WTC11 (cell line): ENCODE data around the gene HRH3. TPM values are rescaled to one million over a fixed set of nuclear protein-coding genes. Genes with fewer than 3 reads are reported as not detected.

ENCODE experiments used
- ATAC-seq: fragments of 200-7000 bp; cut with Tn5 transposase; 2 replicates; pipeline ENCODE4 v1.10.0; 2021; ENCODE audit warnings: mild to moderate bottlenecking, moderate library complexity
- CTCF ChIA-PET: fragments of 300-600 bp; sonication (Branson Sonifier 250); formaldehyde crosslinking; loops from one replicate; lab custom pipeline; 2021; ENCODE audit warnings: antibody characterized with exemption; lab: Charles Lee
- POLR2A ChIA-PET: fragments of 350-600 bp; sonication (Branson Sonifier 250); formaldehyde crosslinking; loops from one replicate; lab custom pipeline; 2021; ENCODE audit warnings: antibody characterized with exemption; lab: Charles Lee
- DNase-seq: peaks from one replicate; pipeline ENCODE4 v3.0.0; 2021; ENCODE audit warnings: low spot score
- H3K27ac Mint-ChIP-seq: 2 replicates; pipeline ENCODE4 v1.8.0; 2021; ENCODE audit warnings: mixed read lengths
- H3K27me3 Mint-ChIP-seq: 2 replicates; pipeline ENCODE4 v1.8.0; 2021; ENCODE audit warnings: low read depth, mild to moderate bottlenecking, moderate library complexity, mixed read lengths
- H3K36me3 Mint-ChIP-seq: 2 replicates; pipeline ENCODE4 v1.8.0; 2021; ENCODE audit warnings: mixed read lengths
- H3K4me1 Mint-ChIP-seq: 2 replicates; pipeline ENCODE4 v1.8.0; 2022; ENCODE audit warnings: mixed read lengths
- H3K4me3 Mint-ChIP-seq: 2 replicates; pipeline ENCODE4 v1.8.0; 2021; ENCODE audit warnings: mild to moderate bottlenecking, moderate library complexity, mixed read lengths
- H3K9me3 Mint-ChIP-seq: 2 replicates; pipeline ENCODE4 v1.8.0; 2021; ENCODE audit warnings: mixed read lengths
- CREB1 ChIP-seq: sonication (generic); formaldehyde crosslinking; IDR thresholded peaks from 2 replicates; pipeline ENCODE4 v1.8.0; 2023; ENCODE audit warnings: mild to moderate bottlenecking, missing genetic modification reagents
- EMX1 ChIP-seq: fragments of 250-450 bp; sonication (Bioruptor Pico); IDR thresholded peaks from 2 replicates; pipeline ENCODE4 v1.8.0; 2021; ENCODE audit warnings: mild to moderate bottlenecking
- FOXJ3 ChIP-seq: sonication (generic); formaldehyde crosslinking; IDR thresholded peaks from 2 replicates; pipeline ENCODE4 v1.9.0; 2021; ENCODE audit warnings: missing genetic modification reagents, mild to moderate bottlenecking, borderline replicate concordance
- GTF2I ChIP-seq: fragments of 250-450 bp; sonication (Bioruptor Pico); conservative IDR thresholded peaks from 2 replicates; pipeline ENCODE4 v1.4.0; 2021; ENCODE audit warnings: mild to moderate bottlenecking
- MYBL2 ChIP-seq: sonication (generic); formaldehyde crosslinking; IDR thresholded peaks from 2 replicates; pipeline ENCODE4 v1.8.1; 2023; ENCODE audit warnings: mild to moderate bottlenecking, moderate library complexity, missing genetic modification reagents
- NR2C2 ChIP-seq: sonication (generic); formaldehyde crosslinking; IDR thresholded peaks from 2 replicates; pipeline ENCODE4 v1.8.0; 2022; ENCODE audit warnings: mild to moderate bottlenecking, missing genetic modification reagents
- SOX15 ChIP-seq: fragments of 250-450 bp; sonication (Bioruptor Pico); IDR thresholded peaks from 2 replicates; pipeline ENCODE4 v1.9.0; 2021; ENCODE audit warnings: mild to moderate bottlenecking
- TEAD4 ChIP-seq: sonication (generic); formaldehyde crosslinking; IDR thresholded peaks from 2 replicates; pipeline ENCODE4 v1.8.0; 2022; ENCODE audit warnings: mild to moderate bottlenecking, missing genetic modification reagents
- ZBTB21 ChIP-seq: sonication (generic); formaldehyde crosslinking; IDR thresholded peaks from 2 replicates; pipeline ENCODE4 v1.8.1; 2023; ENCODE audit warnings: mild to moderate bottlenecking, missing genetic modification reagents, borderline replicate concordance
- ZNF121 ChIP-seq: sonication (generic); formaldehyde crosslinking; IDR thresholded peaks from 2 replicates; pipeline ENCODE4 v1.8.0; 2023; ENCODE audit warnings: missing genetic modification reagents
- ZNF671 ChIP-seq: fragments of 250-450 bp; sonication (Bioruptor Pico); IDR thresholded peaks from 2 replicates; pipeline ENCODE4 v1.8.0; 2021; ENCODE audit warnings: mild to moderate bottlenecking
- total RNA-seq: library from RNA; stranded (reverse); gene quantifications from 3 replicates; pipeline ENCODE4 v1.2.3, GENCODE V29; 2021
- TF ChIP-seq, protein P1 (sequence below): sonication (generic); formaldehyde crosslinking; IDR thresholded peaks from 2 replicates; pipeline ENCODE4 v1.8.1; 2023; ENCODE audit warnings: mild to moderate bottlenecking, missing genetic modification reagents
- TF ChIP-seq, protein P2 (sequence below): fragments of 200-600 bp; IDR thresholded peaks from 2 replicates; pipeline ENCODE4 v1.8.0; 2022; ENCODE audit warnings: antibody characterized with exemption
- TF ChIP-seq, protein P3 (sequence below): sonication (generic); formaldehyde crosslinking; IDR thresholded peaks from 2 replicates; pipeline ENCODE4 v1.8.1; 2023; ENCODE audit warnings: mild to moderate bottlenecking, missing genetic modification reagents, moderate library complexity
- TF ChIP-seq, protein P4 (sequence below): sonication (generic); formaldehyde crosslinking; IDR thresholded peaks from 2 replicates; pipeline ENCODE4 v1.8.1; 2023; ENCODE audit warnings: mild to moderate bottlenecking, missing genetic modification reagents, borderline replicate concordance
- TF ChIP-seq, protein P5 (sequence below): sonication (generic); formaldehyde crosslinking; IDR thresholded peaks from 2 replicates; pipeline ENCODE4 v1.8.0; 2022; ENCODE audit warnings: mild to moderate bottlenecking, missing genetic modification reagents

The HRH3 gene
- total RNA-seq, 1 experiment from 2014 or later, result 3.3 TPM

DNA sequence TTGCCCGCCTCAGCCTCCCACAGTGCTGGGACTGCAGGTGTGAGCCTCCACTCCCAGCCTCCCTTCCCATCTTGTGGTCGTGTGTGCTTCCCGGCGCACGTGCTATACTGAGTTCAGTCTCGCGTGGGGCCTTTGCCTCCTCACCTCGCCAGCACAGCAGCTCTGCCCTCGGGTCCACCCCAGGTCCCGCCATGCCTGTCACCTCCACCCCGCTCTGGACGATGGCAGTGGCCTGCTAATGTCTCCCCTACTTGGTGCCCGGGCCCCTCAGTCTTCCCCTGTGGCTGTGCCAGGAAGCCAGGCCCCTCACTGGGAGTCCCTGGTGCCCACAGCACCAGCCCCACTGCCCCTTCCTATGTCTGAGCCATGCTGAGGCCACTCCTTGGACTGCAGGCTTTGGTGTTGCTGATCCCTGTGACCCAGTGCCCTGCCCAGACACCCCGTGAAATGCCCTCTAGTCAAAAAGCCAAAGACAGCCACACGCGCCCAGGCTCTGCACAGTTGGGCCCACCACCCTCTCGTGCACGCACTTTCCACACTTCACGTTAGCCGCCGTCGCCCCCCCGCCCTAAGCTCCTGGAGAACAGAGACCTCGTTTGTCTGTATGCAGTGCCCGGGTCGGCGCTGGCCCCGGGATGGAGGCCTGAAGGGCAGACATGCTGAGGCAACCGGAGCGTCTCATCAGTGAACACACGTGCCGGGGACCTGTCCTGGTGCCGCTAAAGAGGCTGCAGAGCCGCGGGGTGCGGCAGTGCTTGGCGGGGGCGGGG lies 14.3 kb downstream of the HRH3 start (continued):
- TF ChIP-seq ZNF121 (CRISPR knock-in tag), result no peak
- TF ChIP-seq, all 79 proteins: peak for 0

DNA sequence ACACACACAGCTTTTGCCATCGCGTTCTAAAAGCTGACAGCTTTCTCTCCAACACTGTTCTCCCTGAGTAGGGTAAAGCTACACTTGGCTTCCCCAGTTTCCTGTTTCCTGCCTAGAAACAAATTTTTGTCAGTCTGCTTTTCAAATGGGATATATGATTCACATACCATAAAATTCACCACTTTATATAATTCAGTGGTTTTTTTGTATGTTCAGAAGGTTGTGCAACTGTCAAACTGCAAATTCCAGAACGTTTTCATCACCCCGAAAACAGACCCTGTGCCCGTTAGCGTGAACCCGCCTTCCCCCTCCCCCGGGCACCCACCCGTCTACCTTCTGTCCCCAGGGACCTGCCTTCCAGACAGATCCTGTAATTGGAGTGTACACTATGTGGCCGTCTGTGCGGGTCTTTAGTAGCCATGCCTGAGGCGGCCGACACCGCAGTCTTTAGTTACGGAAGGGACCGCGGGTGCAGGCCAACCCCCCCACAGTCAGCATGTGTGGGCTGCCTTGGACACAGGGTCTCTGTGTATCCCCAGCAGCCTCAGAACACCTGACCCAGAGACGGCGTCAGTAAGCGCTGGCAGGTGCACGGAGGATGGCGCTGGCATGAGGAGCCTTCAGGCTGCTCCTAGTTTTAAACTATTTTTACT lies 16.6 kb downstream of the HRH3 start:
- Mint-ChIP-seq H3K9me3 (no peaks in the 10 kb centered on the region), H3K27me3 (no peaks in the 10 kb centered on the region), H3K4me3 (no peak overlapping the region), H3K4me1 (no peaks in the 10 kb centered on the region), H3K36me3 (peaks cover 38% of the 10 kb centered on the region), H3K27ac (peak overlapping the region; percentile 43)
- no peak for TF ChIP-seq MYBL2 (CRISPR knock-in tag)
- DNase-seq (no peak), ATAC-seq (no peak)
- POLR2A ChIA-PET, result no interaction called here
- CTCF ChIA-PET, result no interaction called here

DNA sequence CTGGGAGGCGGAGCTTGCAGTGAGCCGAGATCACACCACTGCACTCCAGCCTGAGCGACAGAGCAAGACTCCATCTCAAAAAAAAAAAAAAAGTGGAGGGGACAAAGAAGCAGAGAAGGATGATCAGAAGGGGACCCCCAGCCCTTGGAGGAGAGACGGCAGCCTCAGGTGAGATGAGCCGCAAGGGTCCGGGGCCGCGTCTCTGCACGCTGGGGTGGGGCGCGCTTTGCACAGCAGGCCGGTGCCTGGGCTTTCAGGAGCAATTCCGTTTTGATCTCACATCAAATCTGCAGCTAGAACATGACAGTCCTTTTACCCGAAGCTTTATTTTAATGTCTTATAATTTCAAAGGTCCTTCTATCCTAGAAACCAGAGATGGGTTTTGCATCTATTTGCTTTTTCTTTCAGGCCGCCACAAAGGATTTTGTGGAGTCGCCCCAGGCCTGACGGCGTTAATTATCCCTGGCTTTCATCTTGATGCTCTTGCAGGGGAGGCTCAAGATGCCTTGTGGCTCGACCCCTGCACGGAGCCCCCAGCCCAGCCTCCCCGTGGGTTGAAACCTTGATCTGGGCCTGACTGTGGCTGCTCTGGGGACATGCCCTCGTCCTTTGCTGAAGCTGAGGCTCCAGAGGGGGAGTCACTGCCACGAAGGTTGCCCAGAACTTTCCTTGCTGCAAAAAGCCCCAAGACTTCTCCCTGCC lies 17.3 kb downstream of the HRH3 start:
- CTCF ChIA-PET, result no interaction called here
- DNase-seq (no peak), ATAC-seq (no peak)
- no peaks in the 10 kb centered on the region for H3K9me3 Mint-ChIP-seq
- H3K27ac Mint-ChIP-seq, result no peak overlapping the region; the same call in 1 of the 2 replicates
- peaks cover 39% of the 10 kb centered on the region for H3K36me3 Mint-ChIP-seq
- no peak for TF ChIP-seq SOX15 (CRISPR knock-in tag)
- no peak for TF ChIP-seq CREB1 (CRISPR knock-in tag)
- no peak for TF ChIP-seq ZNF121 (CRISPR knock-in tag)
- TF ChIP-seq, all 79 proteins: peak for 0
- POLR2A ChIA-PET, result no interaction called here
- Mint-ChIP-seq H3K4me3 (no peak overlapping the region), H3K4me1 (no peaks in the 10 kb centered on the region), H3K27me3 (no peaks in the 10 kb centered on the region)

DNA sequence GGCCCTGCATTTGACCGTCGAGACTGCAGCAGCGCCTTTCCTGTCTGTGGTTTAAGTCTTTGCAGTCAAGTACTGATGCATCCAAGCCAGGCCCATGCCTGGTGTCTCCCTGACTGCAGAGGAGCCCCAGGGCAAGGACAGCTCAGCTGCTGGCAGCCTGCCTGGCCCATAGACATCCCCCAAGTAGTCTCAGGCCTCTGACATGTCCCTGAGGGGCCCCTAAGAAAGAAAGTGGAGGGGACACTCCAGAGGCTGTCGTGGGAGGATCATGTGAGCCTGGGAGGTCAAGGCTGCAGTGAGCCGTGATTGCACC lies 18.0 kb downstream of the HRH3 start:
- ChIA-PET CTCF (no interaction called here), POLR2A (no interaction called here)
- TF ChIP-seq, protein P1, sequence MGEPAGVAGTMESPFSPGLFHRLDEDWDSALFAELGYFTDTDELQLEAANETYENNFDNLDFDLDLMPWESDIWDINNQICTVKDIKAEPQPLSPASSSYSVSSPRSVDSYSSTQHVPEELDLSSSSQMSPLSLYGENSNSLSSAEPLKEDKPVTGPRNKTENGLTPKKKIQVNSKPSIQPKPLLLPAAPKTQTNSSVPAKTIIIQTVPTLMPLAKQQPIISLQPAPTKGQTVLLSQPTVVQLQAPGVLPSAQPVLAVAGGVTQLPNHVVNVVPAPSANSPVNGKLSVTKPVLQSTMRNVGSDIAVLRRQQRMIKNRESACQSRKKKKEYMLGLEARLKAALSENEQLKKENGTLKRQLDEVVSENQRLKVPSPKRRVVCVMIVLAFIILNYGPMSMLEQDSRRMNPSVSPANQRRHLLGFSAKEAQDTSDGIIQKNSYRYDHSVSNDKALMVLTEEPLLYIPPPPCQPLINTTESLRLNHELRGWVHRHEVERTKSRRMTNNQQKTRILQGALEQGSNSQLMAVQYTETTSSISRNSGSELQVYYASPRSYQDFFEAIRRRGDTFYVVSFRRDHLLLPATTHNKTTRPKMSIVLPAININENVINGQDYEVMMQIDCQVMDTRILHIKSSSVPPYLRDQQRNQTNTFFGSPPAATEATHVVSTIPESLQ (CRISPR knock-in tag), result no peak
- TF ChIP-seq MYBL2 (CRISPR knock-in tag) (no peak), GTF2I (no peak), EMX1 (no peak), FOXJ3 (CRISPR knock-in tag) (no peak), ZBTB21 (CRISPR knock-in tag) (no peak), NR2C2 (no peak), TEAD4 (no peak), ZNF671 (no peak)
- TF ChIP-seq, protein P2, sequence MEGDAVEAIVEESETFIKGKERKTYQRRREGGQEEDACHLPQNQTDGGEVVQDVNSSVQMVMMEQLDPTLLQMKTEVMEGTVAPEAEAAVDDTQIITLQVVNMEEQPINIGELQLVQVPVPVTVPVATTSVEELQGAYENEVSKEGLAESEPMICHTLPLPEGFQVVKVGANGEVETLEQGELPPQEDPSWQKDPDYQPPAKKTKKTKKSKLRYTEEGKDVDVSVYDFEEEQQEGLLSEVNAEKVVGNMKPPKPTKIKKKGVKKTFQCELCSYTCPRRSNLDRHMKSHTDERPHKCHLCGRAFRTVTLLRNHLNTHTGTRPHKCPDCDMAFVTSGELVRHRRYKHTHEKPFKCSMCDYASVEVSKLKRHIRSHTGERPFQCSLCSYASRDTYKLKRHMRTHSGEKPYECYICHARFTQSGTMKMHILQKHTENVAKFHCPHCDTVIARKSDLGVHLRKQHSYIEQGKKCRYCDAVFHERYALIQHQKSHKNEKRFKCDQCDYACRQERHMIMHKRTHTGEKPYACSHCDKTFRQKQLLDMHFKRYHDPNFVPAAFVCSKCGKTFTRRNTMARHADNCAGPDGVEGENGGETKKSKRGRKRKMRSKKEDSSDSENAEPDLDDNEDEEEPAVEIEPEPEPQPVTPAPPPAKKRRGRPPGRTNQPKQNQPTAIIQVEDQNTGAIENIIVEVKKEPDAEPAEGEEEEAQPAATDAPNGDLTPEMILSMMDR, result no peak
- TF ChIP-seq, protein P3, sequence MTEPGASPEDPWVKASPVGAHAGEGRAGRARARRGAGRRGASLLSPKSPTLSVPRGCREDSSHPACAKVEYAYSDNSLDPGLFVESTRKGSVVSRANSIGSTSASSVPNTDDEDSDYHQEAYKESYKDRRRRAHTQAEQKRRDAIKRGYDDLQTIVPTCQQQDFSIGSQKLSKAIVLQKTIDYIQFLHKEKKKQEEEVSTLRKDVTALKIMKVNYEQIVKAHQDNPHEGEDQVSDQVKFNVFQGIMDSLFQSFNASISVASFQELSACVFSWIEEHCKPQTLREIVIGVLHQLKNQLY (CRISPR knock-in tag), result no peak
- TF ChIP-seq, protein P4, sequence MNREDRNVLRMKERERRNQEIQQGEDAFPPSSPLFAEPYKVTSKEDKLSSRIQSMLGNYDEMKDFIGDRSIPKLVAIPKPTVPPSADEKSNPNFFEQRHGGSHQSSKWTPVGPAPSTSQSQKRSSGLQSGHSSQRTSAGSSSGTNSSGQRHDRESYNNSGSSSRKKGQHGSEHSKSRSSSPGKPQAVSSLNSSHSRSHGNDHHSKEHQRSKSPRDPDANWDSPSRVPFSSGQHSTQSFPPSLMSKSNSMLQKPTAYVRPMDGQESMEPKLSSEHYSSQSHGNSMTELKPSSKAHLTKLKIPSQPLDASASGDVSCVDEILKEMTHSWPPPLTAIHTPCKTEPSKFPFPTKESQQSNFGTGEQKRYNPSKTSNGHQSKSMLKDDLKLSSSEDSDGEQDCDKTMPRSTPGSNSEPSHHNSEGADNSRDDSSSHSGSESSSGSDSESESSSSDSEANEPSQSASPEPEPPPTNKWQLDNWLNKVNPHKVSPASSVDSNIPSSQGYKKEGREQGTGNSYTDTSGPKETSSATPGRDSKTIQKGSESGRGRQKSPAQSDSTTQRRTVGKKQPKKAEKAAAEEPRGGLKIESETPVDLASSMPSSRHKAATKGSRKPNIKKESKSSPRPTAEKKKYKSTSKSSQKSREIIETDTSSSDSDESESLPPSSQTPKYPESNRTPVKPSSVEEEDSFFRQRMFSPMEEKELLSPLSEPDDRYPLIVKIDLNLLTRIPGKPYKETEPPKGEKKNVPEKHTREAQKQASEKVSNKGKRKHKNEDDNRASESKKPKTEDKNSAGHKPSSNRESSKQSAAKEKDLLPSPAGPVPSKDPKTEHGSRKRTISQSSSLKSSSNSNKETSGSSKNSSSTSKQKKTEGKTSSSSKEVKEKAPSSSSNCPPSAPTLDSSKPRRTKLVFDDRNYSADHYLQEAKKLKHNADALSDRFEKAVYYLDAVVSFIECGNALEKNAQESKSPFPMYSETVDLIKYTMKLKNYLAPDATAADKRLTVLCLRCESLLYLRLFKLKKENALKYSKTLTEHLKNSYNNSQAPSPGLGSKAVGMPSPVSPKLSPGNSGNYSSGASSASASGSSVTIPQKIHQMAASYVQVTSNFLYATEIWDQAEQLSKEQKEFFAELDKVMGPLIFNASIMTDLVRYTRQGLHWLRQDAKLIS (CRISPR knock-in tag), result no peak
- TF ChIP-seq, protein P5, sequence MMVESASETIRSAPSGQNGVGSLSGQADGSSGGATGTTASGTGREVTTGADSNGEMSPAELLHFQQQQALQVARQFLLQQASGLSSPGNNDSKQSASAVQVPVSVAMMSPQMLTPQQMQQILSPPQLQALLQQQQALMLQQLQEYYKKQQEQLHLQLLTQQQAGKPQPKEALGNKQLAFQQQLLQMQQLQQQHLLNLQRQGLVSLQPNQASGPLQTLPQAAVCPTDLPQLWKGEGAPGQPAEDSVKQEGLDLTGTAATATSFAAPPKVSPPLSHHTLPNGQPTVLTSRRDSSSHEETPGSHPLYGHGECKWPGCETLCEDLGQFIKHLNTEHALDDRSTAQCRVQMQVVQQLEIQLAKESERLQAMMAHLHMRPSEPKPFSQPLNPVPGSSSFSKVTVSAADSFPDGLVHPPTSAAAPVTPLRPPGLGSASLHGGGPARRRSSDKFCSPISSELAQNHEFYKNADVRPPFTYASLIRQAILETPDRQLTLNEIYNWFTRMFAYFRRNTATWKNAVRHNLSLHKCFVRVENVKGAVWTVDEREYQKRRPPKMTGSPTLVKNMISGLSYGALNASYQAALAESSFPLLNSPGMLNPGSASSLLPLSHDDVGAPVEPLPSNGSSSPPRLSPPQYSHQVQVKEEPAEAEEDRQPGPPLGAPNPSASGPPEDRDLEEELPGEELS (CRISPR knock-in tag), result no peak
- no peaks in the 10 kb centered on the region for H3K9me3 Mint-ChIP-seq
- no peaks in the 10 kb centered on the region for H3K27me3 Mint-ChIP-seq
- peaks cover 39% of the 10 kb centered on the region for H3K36me3 Mint-ChIP-seq
- DNase-seq (no peak), ATAC-seq (no peak)
- H3K4me3 Mint-ChIP-seq, result no peak overlapping the region
- no peaks in the 10 kb centered on the region for H3K4me1 Mint-ChIP-seq
- no peak overlapping the region for H3K27ac Mint-ChIP-seq
